ENCODE measurements around the gene LRRFIP1.

GRCh38 chr2:237616373-237616733 is 11.0 kb upstream of the LRRFIP1 start:
- TF ChIP-seq, protein P1, sequence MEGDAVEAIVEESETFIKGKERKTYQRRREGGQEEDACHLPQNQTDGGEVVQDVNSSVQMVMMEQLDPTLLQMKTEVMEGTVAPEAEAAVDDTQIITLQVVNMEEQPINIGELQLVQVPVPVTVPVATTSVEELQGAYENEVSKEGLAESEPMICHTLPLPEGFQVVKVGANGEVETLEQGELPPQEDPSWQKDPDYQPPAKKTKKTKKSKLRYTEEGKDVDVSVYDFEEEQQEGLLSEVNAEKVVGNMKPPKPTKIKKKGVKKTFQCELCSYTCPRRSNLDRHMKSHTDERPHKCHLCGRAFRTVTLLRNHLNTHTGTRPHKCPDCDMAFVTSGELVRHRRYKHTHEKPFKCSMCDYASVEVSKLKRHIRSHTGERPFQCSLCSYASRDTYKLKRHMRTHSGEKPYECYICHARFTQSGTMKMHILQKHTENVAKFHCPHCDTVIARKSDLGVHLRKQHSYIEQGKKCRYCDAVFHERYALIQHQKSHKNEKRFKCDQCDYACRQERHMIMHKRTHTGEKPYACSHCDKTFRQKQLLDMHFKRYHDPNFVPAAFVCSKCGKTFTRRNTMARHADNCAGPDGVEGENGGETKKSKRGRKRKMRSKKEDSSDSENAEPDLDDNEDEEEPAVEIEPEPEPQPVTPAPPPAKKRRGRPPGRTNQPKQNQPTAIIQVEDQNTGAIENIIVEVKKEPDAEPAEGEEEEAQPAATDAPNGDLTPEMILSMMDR (IDR thresholded peaks at IDR 0.05; ENCODE audit: low read depth, low read length) = no peak
- no peak for TF ChIP-seq EZH2phosphoT487 (IDR thresholded peaks at IDR 0.05; ENCODE audit: low read depth)
